Testis (tissue), 3 donors: ENCODE data around the gene TNPO1. TPM values are rescaled to one million over a fixed set of nuclear protein-coding genes. Genes with fewer than 3 reads are reported as not detected.

Experiments
- DNase-seq: peaks from one replicate; pipeline ENCODE4 v3.0.0-alpha.2; 2019
- H3K27ac ChIP-seq, 2 donors: fragments of 200-600 bp; sonication (generic); one replicate each; pipeline ENCODE4 v1.5.1; 2019
- H3K27me3 ChIP-seq: fragments of 200-600 bp; sonication (generic); one replicate; pipeline ENCODE4 v1.5.1; 2019
- H3K36me3 ChIP-seq: fragments of 200-600 bp; sonication (generic); one replicate; pipeline ENCODE4 v1.5.1; 2017; ENCODE audit warnings: low read depth; ENCODE audit errors: missing control alignments
- H3K4me1 ChIP-seq: fragments of 200-600 bp; sonication (generic); one replicate; pipeline ENCODE4 v1.5.1; 2019
- H3K4me3 ChIP-seq, 2 donors: fragments of 200-600 bp; sonication (generic); one replicate each; pipeline ENCODE4 v1.5.1; 2017 to 2019
- H3K9me3 ChIP-seq: fragments of 200-600 bp; sonication (generic); one replicate; pipeline ENCODE4 v1.5.1; 2017
- CTCF ChIP-seq, 3 experiments: fragments of 450-650 bp in 2 of 3; fragments of 200-600 bp in 1 of 3; sonication (generic) in 1 of 3; IDR thresholded peaks; one replicate each; pipeline ENCODE4 v1.5.1; 2016 to 2019; ENCODE audit warnings: antibody characterized with exemption in 3 of 3, mild to moderate bottlenecking in 2 of 3, moderate library complexity in 1 of 3
- POLR2A ChIP-seq: fragments of 450-650 bp; IDR thresholded peaks from one replicate; pipeline ENCODE4 v1.6.1; 2017; ENCODE audit warnings: antibody characterized with exemption, mild to moderate bottlenecking, moderate library complexity
- WGBS, 2 donors: methylation state at CpG; one replicate each; pipeline ENCODE4 v1.1.5; 2018; 5-methylcytosine and 5-hydroxymethylcytosine counted together
- intact Hi-C: fragments of 100-400 bp; cut with DNase I; formaldehyde crosslinking; loops from one replicate; pipeline ENCODE4 v1.15.1; 2023; ENCODE audit warnings: low total_unique reads
- polyA plus RNA-seq: library from polyadenylated mRNA; stranded (reverse); fragments of 350-450 nt; fragmentation: Illumina TruSeq; extraction: RNeasy Lipid Tissue Mini Kit (QIAGEN cat#74804); gene quantifications from one replicate; pipeline ENCODE4 v1.2.3, GENCODE V29; 2014; ENCODE audit warnings: low read depth, low replicate concordance; ENCODE audit not compliant: insufficient read depth
- total RNA-seq, 2 donors: library from RNA; depleted of rRNA; stranded (reverse); fragments of >200 nt; gene quantifications; one replicate each; pipeline ENCODE4 v1.2.3, GENCODE V29; 2016

The TNPO1 gene
- total and polyA plus RNA-seq, 3 donors from 2014 or later = 83.4 to 132 (median 120) TPM

GRCh38 chr5:72895758-72896157, 79.3 kb downstream of the TNPO1 start:
- no peaks in the 10 kb centered on the region for H3K9me3 ChIP-seq
- intact Hi-C loops = no loop called here

DNA sequence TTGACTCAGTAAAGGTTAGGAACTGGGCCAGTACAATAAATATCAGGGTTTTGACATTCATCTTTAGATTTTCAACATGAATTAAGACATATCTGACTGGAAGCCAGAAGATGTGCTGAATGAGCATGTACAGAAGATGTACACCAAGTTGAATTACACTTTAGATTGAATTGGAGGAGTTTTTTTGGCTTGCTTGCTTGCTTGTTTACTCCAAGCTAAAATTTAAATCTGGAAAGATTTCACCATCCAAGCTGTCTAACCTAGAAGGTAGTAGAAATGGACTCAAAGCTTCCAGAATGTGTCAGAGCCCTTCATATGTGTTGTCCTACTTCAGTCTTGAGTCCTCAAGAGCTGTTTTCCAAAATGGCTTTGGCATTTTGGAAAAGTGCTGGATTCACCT, 90.3 kb downstream of the TNPO1 start:
- Histone ChIP-seq H3K27ac (no peak overlapping the region), H3K4me1 (no peaks in the 10 kb centered on the region), H3K9me3 (no peaks in the 10 kb centered on the region), H3K27me3 (no peaks in the 10 kb centered on the region), H3K4me3 (no peak overlapping the region), H3K36me3 (no peaks in the 10 kb centered on the region)
- intact Hi-C loops = no loop called here
- TF ChIP-seq CTCF (IDR thresholded peaks at IDR 0.05) (no peak), POLR2A (no peak)
- no peak for DNase-seq

More at GRCh38 chr5:72895758-72896157, 79.3 kb downstream of the TNPO1 start:
- TF ChIP-seq POLR2A (no peak), CTCF (IDR thresholded peaks at IDR 0.05) (no peak)
- 66 to 68% methylated on average over 2 of the region's 2 CpGs for WGBS, 2 donors
- Histone ChIP-seq H3K4me3 (no peak overlapping the region), H3K27ac (no peak overlapping the region), H3K4me1 (no peaks in the 10 kb centered on the region), H3K36me3 (no peaks in the 10 kb centered on the region), H3K27me3 (no peaks in the 10 kb centered on the region)
- DNase-seq = no peak

- Histone ChIP-seq H3K27me3 (no peaks in the 10 kb centered on the region), H3K9me3 (no peaks in the 10 kb centered on the region), H3K4me1 (no peaks in the 10 kb centered on the region), H3K27ac (no peak overlapping the region), H3K4me3 (no peak overlapping the region), H3K36me3 (no peaks in the 10 kb centered on the region)
- WGBS, 2 donors = 78 to 79% methylated on average over 6 of the region's 6 CpGs
- intact Hi-C loops = no loop called here
- TF ChIP-seq POLR2A (no peak), CTCF (IDR thresholded peaks at IDR 0.05) (no peak)
- DNase-seq = no peak
Measured at GRCh38 chr5:72908664-72909063, 92.2 kb downstream of the TNPO1 start.

- H3K36me3 ChIP-seq = no peaks in the 10 kb centered on the region
- no peaks in the 10 kb centered on the region for H3K9me3 ChIP-seq
- H3K27me3 ChIP-seq = no peaks in the 10 kb centered on the region
- WGBS, 2 donors = 75 to 77% methylated on average over 1 of the region's 1 CpG
- H3K4me3 ChIP-seq = no peak overlapping the region
- no peak for DNase-seq
- no peaks in the 10 kb centered on the region for H3K4me1 ChIP-seq
- TF ChIP-seq POLR2A = no peak
- no peak overlapping the region for H3K27ac ChIP-seq
- intact Hi-C loops = no loop called here
Measured at GRCh38 chr5:72917371-72917776, 100.9 kb downstream of the TNPO1 start.

DNA sequence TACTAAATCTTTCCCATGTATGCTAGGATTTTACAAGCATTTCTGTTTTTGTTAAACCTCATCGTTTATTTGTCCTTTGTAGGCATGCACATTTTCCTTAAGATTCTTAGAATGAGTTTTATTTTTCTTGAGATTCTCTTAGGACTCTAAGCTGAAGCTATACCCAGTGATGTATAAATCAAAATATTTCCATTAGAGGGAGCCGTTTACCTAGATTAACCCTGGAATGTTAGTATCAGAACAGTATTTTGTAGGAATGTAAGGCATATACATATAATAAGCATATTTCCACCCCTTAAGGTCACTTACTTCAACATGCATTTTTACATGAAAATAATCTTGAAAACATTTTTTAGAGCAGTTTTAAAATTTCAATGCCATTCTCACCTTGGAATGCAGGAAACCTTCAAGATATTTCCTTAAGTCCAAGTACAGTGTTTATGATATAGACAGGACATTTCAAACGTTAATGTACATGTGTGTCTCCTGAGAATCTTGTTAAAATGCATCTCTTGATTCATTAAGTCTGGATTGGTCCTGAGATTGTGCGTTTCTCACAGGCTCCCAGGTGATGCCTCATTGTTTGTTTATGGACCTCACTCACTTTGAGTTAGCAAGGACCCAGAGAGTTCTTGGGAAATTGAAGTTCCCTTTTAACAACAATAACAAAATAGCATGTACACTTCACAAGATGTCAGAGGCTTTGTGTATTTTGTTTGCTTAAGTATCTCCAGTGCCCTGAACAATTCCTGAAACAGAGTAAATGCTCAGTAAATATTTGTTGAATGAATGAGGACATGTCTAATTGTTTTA, 104.4 kb downstream of the TNPO1 start:
- H3K4me1 ChIP-seq = no peaks in the 10 kb centered on the region
- no peaks in the 10 kb centered on the region for H3K36me3 ChIP-seq
- no peaks in the 10 kb centered on the region for H3K9me3 ChIP-seq
- H3K27ac ChIP-seq = no peak overlapping the region
- H3K4me3 ChIP-seq = no peak overlapping the region
- DNase-seq = no peak
- intact Hi-C loops = no loop called here
- 22 to 23% methylated on average over 4 of the region's 4 CpGs for WGBS, 2 donors
- TF ChIP-seq POLR2A = no peak
- no peak for TF ChIP-seq CTCF (IDR thresholded peaks at IDR 0.05)
- H3K27me3 ChIP-seq = no peaks in the 10 kb centered on the region
